Adipocyte (in vitro differentiated cells): Measurements from ENCODE around the gene SHBG.
"Not testable (repeated sequence)": the region's sequence is repeated elsewhere in the genome, so short reads cannot be mapped to it uniquely, and the experiment has no call there.

Experiments
- DNase-seq: peaks from one replicate; pipeline ENCODE4 v3.0.0-alpha.2; 2015; ENCODE audit warnings: low read depth
- H3K27me3 ChIP-seq: replicated peaks from 2 replicates; pipeline ENCODE4 v1.7.0; 2013; ENCODE audit warnings: mild to moderate bottlenecking, low read length, moderate library complexity; ENCODE audit not compliant: control insufficient read depth, insufficient read depth
- H3K36me3 ChIP-seq: 2 replicates; pipeline ENCODE4 v1.7.0; 2013; ENCODE audit warnings: low read length, mild to moderate bottlenecking, moderate library complexity; ENCODE audit not compliant: control insufficient read depth, insufficient read depth, severe bottlenecking
- H3K4me1 ChIP-seq: 2 replicates; pipeline ENCODE4 v1.7.0; 2013; ENCODE audit warnings: mild to moderate bottlenecking, low read length, moderate library complexity; ENCODE audit not compliant: control insufficient read depth, insufficient read depth
- H3K4me3 ChIP-seq: 2 replicates; pipeline ENCODE4 v1.7.0; 2013; ENCODE audit warnings: mild to moderate bottlenecking, low read length, moderate library complexity
- H3K9ac ChIP-seq: 2 replicates; pipeline ENCODE4 v1.7.0; 2013; ENCODE audit warnings: mild to moderate bottlenecking, low read length, moderate library complexity
- H3K9me3 ChIP-seq: 2 replicates; pipeline ENCODE4 v1.7.0; 2013; ENCODE audit warnings: mild to moderate bottlenecking, low read length, moderate library complexity; ENCODE audit not compliant: control insufficient read depth

Gene SHBG

GRCh38 chr17:7614425-7615264 is 15.3 kb upstream of the SHBG start, which contains the start of gene FXR2:
TSS of gene FXR2 (minus strand) at chr17:7614897. CDS start at chr17:7614532, 365 bp downstream.
- Histone ChIP-seq H3K4me3 (peak within 1 kb of the TSS; percentile 97), H3K4me1 (peaks cover 34% of the 10 kb centered on the region), H3K36me3 (peaks cover 14% of the 10 kb centered on the region), H3K27me3 (no peaks in the 10 kb centered on the region), H3K9me3 (no peaks in the 10 kb centered on the region), H3K9ac (peak within 1 kb of the TSS; percentile 98)
- DNase-seq, result peak; percentile 100

GRCh38 chr17:7615265-7615747 is 14.6 kb upstream of the SHBG start:
- H3K36me3 ChIP-seq, result peaks cover 9% of the 10 kb centered on the region
- no peaks in the 10 kb centered on the region for H3K27me3 ChIP-seq
- peak overlapping the region; percentile 85 for H3K4me3 ChIP-seq
- H3K9ac ChIP-seq, result peak overlapping the region; percentile 86
- no peak for DNase-seq
- peaks cover 31% of the 10 kb centered on the region for H3K4me1 ChIP-seq
- H3K9me3 ChIP-seq, result no peaks in the 10 kb centered on the region

- H3K9ac ChIP-seq, result no peak overlapping the region
- H3K36me3 ChIP-seq, result no peaks in the 10 kb centered on the region
- no peaks in the 10 kb centered on the region for H3K27me3 ChIP-seq
- no peak overlapping the region for H3K4me3 ChIP-seq
- no peaks in the 10 kb centered on the region for H3K9me3 ChIP-seq
- peaks cover 3% of the 10 kb centered on the region for H3K4me1 ChIP-seq
- no peak for DNase-seq
These were observed 11.3 kb upstream of the SHBG start for GRCh38 chr17:7618608-7619007.

- DNase-seq, result no peak
- H3K9ac ChIP-seq, result no peak overlapping the region
- no peaks in the 10 kb centered on the region for H3K9me3 ChIP-seq
- no peak overlapping the region for H3K4me3 ChIP-seq
- H3K36me3 ChIP-seq, result peaks cover under 1% of the 10 kb centered on the region
- H3K27me3 ChIP-seq, result no peaks in the 10 kb centered on the region
- H3K4me1 ChIP-seq, result no peaks in the 10 kb centered on the region
These were observed 9.1 kb upstream of the SHBG start for GRCh38 chr17:7620835-7621234.

- Histone ChIP-seq H3K4me1 (peaks cover 5% of the 10 kb centered on the region), H3K9me3 (no peaks in the 10 kb centered on the region), H3K4me3 (no peak overlapping the region), H3K9ac (no peak overlapping the region), H3K36me3 (peaks cover 4% of the 10 kb centered on the region), H3K27me3 (no peaks in the 10 kb centered on the region)
- no peak for DNase-seq
These were observed 6.3 kb upstream of the SHBG start for GRCh38 chr17:7623661-7624060.

GRCh38 chr17:7625749-7626148 is 4.2 kb upstream of the SHBG start:
- H3K9ac ChIP-seq, DNase-seq, H3K9me3 ChIP-seq, H3K27me3 ChIP-seq, H3K4me1 ChIP-seq, H3K36me3 ChIP-seq, H3K4me3 ChIP-seq: not testable (repeated sequence)

GRCh38 chr17:7626307-7626706 is 3.6 kb upstream of the SHBG start:
- no peaks in the 10 kb centered on the region for H3K9me3 ChIP-seq
- H3K27me3 ChIP-seq, result no peaks in the 10 kb centered on the region
- no peak for DNase-seq
- peak overlapping the region; percentile 97 for H3K9ac ChIP-seq
- H3K4me1 ChIP-seq, result peaks cover 5% of the 10 kb centered on the region
- peaks cover 4% of the 10 kb centered on the region for H3K36me3 ChIP-seq
- H3K4me3 ChIP-seq, result peak overlapping the region; percentile 86

GRCh38 chr17:7626956-7627249 is 3.0 kb upstream of the SHBG start:
- peaks cover 4% of the 10 kb centered on the region for H3K36me3 ChIP-seq
- H3K9me3 ChIP-seq, result no peaks in the 10 kb centered on the region
- peak overlapping the region; percentile 86 for H3K4me3 ChIP-seq
- peak overlapping the region; percentile 97 for H3K9ac ChIP-seq
- DNase-seq, result no peak
- no peaks in the 10 kb centered on the region for H3K27me3 ChIP-seq
- peaks cover 5% of the 10 kb centered on the region for H3K4me1 ChIP-seq

- peaks cover 4% of the 10 kb centered on the region for H3K36me3 ChIP-seq
- H3K4me1 ChIP-seq, result peaks cover 5% of the 10 kb centered on the region
- H3K4me3 ChIP-seq, result peak within 1 kb of the TSS; percentile 86
- H3K27me3 ChIP-seq, result no peaks in the 10 kb centered on the region
- DNase-seq, result peak; percentile 98
- peak within 1 kb of the TSS; percentile 97 for H3K9ac ChIP-seq
- H3K9me3 ChIP-seq, result no peaks in the 10 kb centered on the region
These were observed 2.4 kb upstream of the SHBG start, which contains the start of gene SAT2 for GRCh38 chr17:7627250-7628121. TSS of gene SAT2 (minus strand) at chr17:7627821. CDS start at chr17:7627635, 186 bp downstream.

- Histone ChIP-seq H3K27me3 (peaks cover 4% of the 10 kb centered on the region), H3K4me1 (peaks cover 3% of the 10 kb centered on the region), H3K9ac (no peak overlapping the region), H3K36me3 (no peaks in the 10 kb centered on the region), H3K4me3 (no peak overlapping the region), H3K9me3 (no peaks in the 10 kb centered on the region)
- DNase-seq, result no peak
These were observed 1.8 kb downstream of the SHBG start for GRCh38 chr17:7631398-7632380.
